GM23338 (cell line): ENCODE data around the gene RIOK1. TPM values are rescaled to one million over a fixed set of nuclear protein-coding genes. Genes with fewer than 3 reads are reported as not detected.
A peak's percentile ranks its signal among the peaks of the same experiment; 100 is the strongest.

Experiments used
- ATAC-seq: fragments of 200-7000 bp; cut with Tn5 transposase; 3 replicates; pipeline ENCODE4 v1.9.1; 2020
- DNase-seq: peaks from one replicate; pipeline ENCODE4 v3.0.0-alpha.2; 2015; ENCODE audit warnings: low spot score
- H2AFZ ChIP-seq: fragments of 200-600 bp; sonication (generic); 2 replicates; pipeline ENCODE4 v1.8.0; 2016; ENCODE audit warnings: antibody characterized with exemption, mild to moderate bottlenecking, moderate library complexity
- H3F3A ChIP-seq: fragments of 200-600 bp; sonication (generic); replicated peaks from 2 replicates; pipeline ENCODE4 v1.8.0; 2017; ENCODE audit warnings: antibody characterized with exemption, mixed run types, low read depth
- H3K27ac ChIP-seq: fragments of 200-600 bp; sonication (generic); 2 replicates; pipeline ENCODE4 v1.6.1; 2016; ENCODE audit warnings: low read depth
- H3K27me3 ChIP-seq: fragments of 200-600 bp; sonication (generic); 2 replicates; pipeline ENCODE4 v1.8.0; 2016; ENCODE audit warnings: mild to moderate bottlenecking, mixed run types, moderate library complexity; ENCODE audit not compliant: insufficient read depth
- H3K36me3 ChIP-seq: fragments of 200-600 bp; sonication (generic); 2 replicates; pipeline ENCODE4 v1.8.0; 2016; ENCODE audit warnings: mild to moderate bottlenecking; ENCODE audit not compliant: insufficient read depth
- H3K4me1 ChIP-seq: fragments of 200-600 bp; sonication (generic); 2 replicates; pipeline ENCODE4 v1.8.0; 2016; ENCODE audit warnings: mild to moderate bottlenecking, moderate library complexity; ENCODE audit not compliant: insufficient read depth
- H3K4me2 ChIP-seq: fragments of 200-600 bp; sonication (generic); 2 replicates; pipeline ENCODE4 v1.7.1; 2017; ENCODE audit warnings: mixed run types
- H3K4me3 ChIP-seq: fragments of 200-600 bp; sonication (generic); 2 replicates; pipeline ENCODE4 v1.6.1; 2016; ENCODE audit warnings: mixed run types
- H3K79me2 ChIP-seq: fragments of 200-600 bp; sonication (generic); replicated peaks from 2 replicates; pipeline ENCODE4 v1.8.0; 2017; ENCODE audit warnings: mild to moderate bottlenecking; ENCODE audit not compliant: insufficient read depth
- H3K9me2 ChIP-seq: fragments of 200-600 bp; sonication (generic); 2 replicates; pipeline ENCODE4 v1.8.0; 2017; ENCODE audit not compliant: insufficient read depth
- H4K20me1 ChIP-seq: fragments of 200-600 bp; sonication (generic); replicated peaks from 2 replicates; pipeline ENCODE4 v1.8.0; 2017; ENCODE audit warnings: mild to moderate bottlenecking; ENCODE audit not compliant: insufficient read depth
- H3K27ac Mint-ChIP-seq: 2 replicates; pipeline ENCODE4 v1.8.0; 2020; ENCODE audit warnings: inconsistent platforms, mild to moderate bottlenecking, moderate library complexity, mixed read lengths
- H3K27me3 Mint-ChIP-seq: 3 replicates; pipeline ENCODE4 v1.8.0; 2022; ENCODE audit warnings: low read depth, mild to moderate bottlenecking, moderate library complexity, mixed read lengths, inconsistent platforms; ENCODE audit not compliant: insufficient read depth, poor library complexity
- H3K36me3 Mint-ChIP-seq: 3 replicates; pipeline ENCODE4 v1.8.0; 2021; ENCODE audit warnings: low read depth, mild to moderate bottlenecking, inconsistent platforms, moderate library complexity, mixed read lengths
- H3K4me1 Mint-ChIP-seq: 3 replicates; pipeline ENCODE4 v1.8.0; 2020; ENCODE audit warnings: mild to moderate bottlenecking, inconsistent platforms, mixed read lengths
- H3K4me3 Mint-ChIP-seq: 3 replicates; pipeline ENCODE4 v1.8.0; 2021; ENCODE audit warnings: moderate library complexity, mild to moderate bottlenecking, inconsistent platforms, mixed read lengths
- H3K9me3 Mint-ChIP-seq: 3 replicates; pipeline ENCODE4 v1.8.0; 2020; ENCODE audit warnings: moderate library complexity, mild to moderate bottlenecking, inconsistent platforms, mixed read lengths
- CREB1 ChIP-seq: fragments of 250-450 bp; sonication (Bioruptor Pico); IDR thresholded peaks from 2 replicates; pipeline ENCODE4 v1.5.0; 2020; ENCODE audit warnings: low read depth, mild to moderate bottlenecking, moderate library complexity
- ZNF331 ChIP-seq: fragments of 250-450 bp; sonication (Bioruptor Pico); IDR thresholded peaks from 2 replicates; pipeline ENCODE4 v1.5.0; 2020; ENCODE audit warnings: low read depth, mild to moderate bottlenecking, moderate library complexity
- polyA plus RNA-seq: library from polyadenylated mRNA; unstranded; fragments of >200 nt; fragmentation: Nextera tagmentation; extraction: Ambion mirVana; gene quantifications from 2 replicates; pipeline ENCODE4 v1.2.1, GENCODE V29; 2016
- total RNA-seq: library from RNA; depleted of rRNA; stranded (reverse); fragments of >200 nt; shearing (Covaris generic); gene quantifications from 2 replicates; pipeline ENCODE4 v1.2.3, GENCODE V29; 2014
- TF ChIP-seq, protein P1 (sequence below), 2 experiments: fragments of 200-600 bp in 1 of 2; sonication (generic) in 1 of 2; conservative IDR thresholded peaks; 2 replicates each; pipeline versions ENCODE4 v1.5.1 to v1.6.1; 2016 to 2017; ENCODE audit warnings: antibody characterized with exemption in 2 of 2, low read depth in 2 of 2, mild to moderate bottlenecking in 2 of 2, moderate library complexity in 1 of 2

RIOK1 gene
- total and polyA plus RNA-seq, 2 experiments from 2014 or later = 15.5 to 34.3 TPM

DNA sequence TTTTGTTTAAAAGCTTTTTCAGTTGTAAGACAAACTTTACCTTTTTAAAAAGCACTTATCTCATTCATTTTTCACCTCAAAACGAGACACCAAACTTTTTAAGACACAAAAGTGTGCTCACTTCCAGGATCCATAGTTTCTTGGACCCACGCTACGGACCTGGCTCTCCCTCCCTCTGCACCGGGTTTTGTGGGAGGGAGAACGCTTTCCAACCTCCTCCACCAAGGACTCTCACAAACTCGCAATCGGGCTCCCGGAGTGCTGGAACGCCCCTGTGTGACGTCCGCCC is 502 bp upstream of the RIOK1 start:
- Histone ChIP-seq H3K27ac (peak overlapping the region; percentile 88), H3K4me2 (peak overlapping the region; percentile 96), H3K9me2 (no peaks in the 10 kb centered on the region), H3K79me2 (peaks cover 34% of the 10 kb centered on the region), H2AFZ (peak overlapping the region; percentile 93), H3K36me3 (no peaks in the 10 kb centered on the region), H3K4me3 (peak overlapping the region; percentile 82), H3K4me1 (peaks cover 19% of the 10 kb centered on the region), H3K27me3 (no peaks in the 10 kb centered on the region), H4K20me1 (peaks cover 14% of the 10 kb centered on the region), H3F3A (0 out of 2 replicates have a peak, but pooled peaks cover 4% of the 10 kb centered on the region)
- Mint-ChIP-seq H3K36me3 (peaks cover 11% of the 10 kb centered on the region; the same call in 2 of the 3 replicates), H3K4me1 (peaks cover 17% of the 10 kb centered on the region), H3K27ac (peak overlapping the region; percentile 98), H3K9me3 (no peaks in the 10 kb centered on the region), H3K27me3 (peaks cover 3% of the 10 kb centered on the region), H3K4me3 (peak overlapping the region; percentile 92)
- ATAC-seq = no peak
- DNase-seq = no peak
- TF ChIP-seq CREB1 (CRISPR knock-in tag) = peak; percentile 82; the same call in 1 of the 2 replicates
- TF ChIP-seq, protein P1, sequence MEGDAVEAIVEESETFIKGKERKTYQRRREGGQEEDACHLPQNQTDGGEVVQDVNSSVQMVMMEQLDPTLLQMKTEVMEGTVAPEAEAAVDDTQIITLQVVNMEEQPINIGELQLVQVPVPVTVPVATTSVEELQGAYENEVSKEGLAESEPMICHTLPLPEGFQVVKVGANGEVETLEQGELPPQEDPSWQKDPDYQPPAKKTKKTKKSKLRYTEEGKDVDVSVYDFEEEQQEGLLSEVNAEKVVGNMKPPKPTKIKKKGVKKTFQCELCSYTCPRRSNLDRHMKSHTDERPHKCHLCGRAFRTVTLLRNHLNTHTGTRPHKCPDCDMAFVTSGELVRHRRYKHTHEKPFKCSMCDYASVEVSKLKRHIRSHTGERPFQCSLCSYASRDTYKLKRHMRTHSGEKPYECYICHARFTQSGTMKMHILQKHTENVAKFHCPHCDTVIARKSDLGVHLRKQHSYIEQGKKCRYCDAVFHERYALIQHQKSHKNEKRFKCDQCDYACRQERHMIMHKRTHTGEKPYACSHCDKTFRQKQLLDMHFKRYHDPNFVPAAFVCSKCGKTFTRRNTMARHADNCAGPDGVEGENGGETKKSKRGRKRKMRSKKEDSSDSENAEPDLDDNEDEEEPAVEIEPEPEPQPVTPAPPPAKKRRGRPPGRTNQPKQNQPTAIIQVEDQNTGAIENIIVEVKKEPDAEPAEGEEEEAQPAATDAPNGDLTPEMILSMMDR (conservative IDR thresholded peaks at IDR 0.05; ENCODE audit: low read depth in 2 of 2) = no peak

DNA sequence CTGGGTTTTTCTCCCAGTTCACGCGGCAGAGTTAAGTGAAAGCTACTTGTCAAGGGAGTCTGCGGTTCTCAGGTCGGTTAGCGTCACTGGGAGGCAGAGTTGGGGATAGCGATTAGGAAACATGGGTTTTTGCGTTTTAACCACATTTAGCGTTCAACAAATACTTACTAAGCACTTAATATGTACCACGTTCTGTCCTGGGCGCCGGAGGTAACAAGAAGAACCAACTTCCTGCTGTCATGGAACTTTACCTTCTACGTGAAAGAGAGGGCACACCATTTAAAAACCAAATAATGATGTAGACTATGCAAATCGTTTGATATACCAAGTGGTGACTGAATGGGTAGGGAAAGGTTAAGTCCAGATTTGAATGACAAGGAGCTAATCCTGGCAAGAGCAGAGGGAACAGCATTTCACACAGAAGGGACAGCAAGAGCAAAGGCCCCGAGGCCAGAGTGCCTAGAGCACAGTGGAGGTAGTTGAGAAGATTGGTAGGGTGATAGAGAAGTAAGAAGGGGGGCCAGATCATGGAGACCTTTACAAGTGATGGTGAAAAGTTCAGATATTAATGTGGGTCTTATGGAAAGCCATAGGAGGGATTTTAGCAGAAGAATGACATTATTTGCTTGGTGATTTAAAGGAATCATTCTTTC is 744 bp downstream of the RIOK1 start:
- peak overlapping the region; percentile 96 for H3K4me2 ChIP-seq

More for the DNA sequence above, 744 bp downstream of the RIOK1 start:
- Histone ChIP-seq H3F3A (0 out of 2 replicates have a peak, but pooled peaks cover 4% of the 10 kb centered on the region), H3K27ac (no peak overlapping the region), H3K4me1 (peaks cover 19% of the 10 kb centered on the region), H3K79me2 (peaks cover 34% of the 10 kb centered on the region), H3K27me3 (no peaks in the 10 kb centered on the region), H4K20me1 (peaks cover 14% of the 10 kb centered on the region), H3K9me2 (no peaks in the 10 kb centered on the region), H3K36me3 (peaks cover 9% of the 10 kb centered on the region), H2AFZ (peak overlapping the region; percentile 93; the same call in 1 of the 2 replicates), H3K4me3 (peak overlapping the region; percentile 82)
- H3K9me3 Mint-ChIP-seq = no peaks in the 10 kb centered on the region
- H3K36me3 Mint-ChIP-seq = peaks cover 22% of the 10 kb centered on the region
- ATAC-seq = no peak
- peaks cover 3% of the 10 kb centered on the region for H3K27me3 Mint-ChIP-seq
- TF ChIP-seq, protein P1 (conservative IDR thresholded peaks at IDR 0.05; ENCODE audit: low read depth in 2 of 2) = peak; percentile 5 to 30; a peak in 3 of 4 replicates
- no peak for TF ChIP-seq ZNF331 (CRISPR knock-in tag)
- peak overlapping the region; percentile 92 for H3K4me3 Mint-ChIP-seq
- H3K27ac Mint-ChIP-seq = 0 out of 2 replicates have a peak overlapping the region, but pooled peaks have one; percentile 23
- no peak for DNase-seq
- peaks cover 17% of the 10 kb centered on the region for H3K4me1 Mint-ChIP-seq
